Spinal cord (tissue), 10 donors: ENCODE measurements around the gene IGDCC3. TPM values are rescaled to one million over a fixed set of nuclear protein-coding genes. Genes with fewer than 3 reads are reported as not detected.

Source experiments
- DNase-seq, 6 donors: peaks; one replicate each; pipeline versions ENCODE4 v3.0.0 to v3.0.0-alpha.2; 2013 to 2015; ENCODE audit warnings: low spot score in 6 of 6, low read depth in 4 of 6
- H3K27ac ChIP-seq: one replicate; pipeline ENCODE4 v1.5.1; 2013; ENCODE audit warnings: low read depth, low read length, control low read depth
- H3K27me3 ChIP-seq: one replicate; pipeline ENCODE4 v1.6.1; 2013; ENCODE audit warnings: low read length; ENCODE audit not compliant: control insufficient read depth, insufficient read depth
- H3K36me3 ChIP-seq: one replicate; pipeline ENCODE4 v1.6.1; 2013; ENCODE audit warnings: low read length; ENCODE audit not compliant: control insufficient read depth, insufficient read depth
- H3K4me1 ChIP-seq: one replicate; pipeline ENCODE4 v1.6.1; 2013; ENCODE audit warnings: low read length; ENCODE audit not compliant: control insufficient read depth, insufficient read depth
- H3K4me3 ChIP-seq: one replicate; pipeline ENCODE4 v1.5.1; 2013; ENCODE audit warnings: low read depth, low read length, control low read depth
- H3K9me3 ChIP-seq: one replicate; pipeline ENCODE4 v1.6.1; 2013; ENCODE audit warnings: low read length; ENCODE audit not compliant: control insufficient read depth, insufficient read depth
- WGBS: methylation state at CpG from one replicate; pipeline ENCODE4 v1.1.5; 2013; ENCODE audit warnings: missing lambda C conversion rate; ENCODE audit not compliant: insufficient coverage; 5-methylcytosine and 5-hydroxymethylcytosine counted together
- polyA plus RNA-seq, 2 donors: library from polyadenylated mRNA; unstranded; fragments of 120-200 nt; gene quantifications; one replicate each; pipeline ENCODE4 v1.2.1, GENCODE V29; 2013; ENCODE audit not compliant: insufficient read length in 2 of 2
- total RNA-seq, 2 donors: library from RNA; depleted of rRNA in 1 of 2; stranded (reverse); fragments of 120-200 nt in 1 of 2; fragments of >200 nt in 1 of 2; gene quantifications; one replicate each; pipeline versions ENCODE4 v1.2.3 to v1.2.4, GENCODE V29; 2013 to 2014
- donor health status: healthy.

IGDCC3 gene
- total and polyA plus RNA-seq, 4 donors = 3.6 to 20.7 (median 10.9) TPM

GRCh38 chr15:65307978-65308377 is 69.8 kb downstream of the IGDCC3 start:
- no peaks in the 10 kb centered on the region for H3K27me3 ChIP-seq
- WGBS = 84% methylated on average over 6 of the region's 6 CpGs
- H3K36me3 ChIP-seq = no peaks in the 10 kb centered on the region
- no peak overlapping the region for H3K27ac ChIP-seq
- no peaks in the 10 kb centered on the region for H3K9me3 ChIP-seq
- no peak for DNase-seq
- peaks cover 25% of the 10 kb centered on the region for H3K4me1 ChIP-seq
- H3K4me3 ChIP-seq = no peak overlapping the region

DNA sequence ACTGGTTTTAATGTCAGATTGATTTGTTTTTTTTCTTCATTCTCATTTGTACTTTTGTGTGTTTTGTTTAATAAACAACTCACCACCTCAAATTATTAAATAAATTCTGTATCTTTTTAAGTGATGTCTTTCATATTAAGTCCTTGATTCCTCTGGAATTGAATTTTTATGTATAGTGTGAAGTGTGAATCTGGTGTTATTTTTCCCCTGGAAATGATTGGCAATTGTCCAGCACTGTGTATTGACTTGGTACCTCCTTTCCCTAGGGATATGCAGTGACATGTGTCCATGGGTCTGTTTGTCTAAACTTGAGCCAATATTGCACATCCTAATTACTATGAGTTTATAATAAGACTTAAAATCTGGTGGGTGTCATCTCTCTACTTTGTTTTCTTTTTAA is 71.3 kb downstream of the IGDCC3 start:
- Histone ChIP-seq H3K36me3 (no peaks in the 10 kb centered on the region), H3K27ac (no peak overlapping the region), H3K9me3 (no peaks in the 10 kb centered on the region), H3K4me3 (no peak overlapping the region), H3K4me1 (peaks cover 21% of the 10 kb centered on the region), H3K27me3 (no peaks in the 10 kb centered on the region)
- DNase-seq = no peak

- Histone ChIP-seq H3K27me3 (no peaks in the 10 kb centered on the region), H3K4me1 (peaks cover 21% of the 10 kb centered on the region), H3K36me3 (no peaks in the 10 kb centered on the region), H3K9me3 (no peaks in the 10 kb centered on the region), H3K4me3 (no peak overlapping the region), H3K27ac (no peak overlapping the region)
- DNase-seq = no peak
- 100% methylated on average over 1 of the region's 3 CpGs for WGBS
Observed at GRCh38 chr15:65305776-65306175, 72.0 kb downstream of the IGDCC3 start.

GRCh38 chr15:65305150-65305758 is 72.5 kb downstream of the IGDCC3 start:
- Histone ChIP-seq H3K27ac (peak overlapping the region; percentile 94), H3K27me3 (no peaks in the 10 kb centered on the region), H3K4me3 (no peak overlapping the region), H3K9me3 (no peaks in the 10 kb centered on the region), H3K36me3 (no peaks in the 10 kb centered on the region), H3K4me1 (peaks cover 21% of the 10 kb centered on the region)
- WGBS = 26% methylated on average over 7 of the region's 14 CpGs
- DNase-seq = no peak

- no peaks in the 10 kb centered on the region for H3K36me3 ChIP-seq
- peak; percentile 86 to 98 (median 90) for DNase-seq
- H3K4me1 ChIP-seq = peaks cover 17% of the 10 kb centered on the region
- no peaks in the 10 kb centered on the region for H3K27me3 ChIP-seq
- H3K4me3 ChIP-seq = peak within 1 kb of the TSS; percentile 64
- H3K9me3 ChIP-seq = no peaks in the 10 kb centered on the region
- H3K27ac ChIP-seq = peak within 1 kb of the TSS; percentile 94
- under 1% methylated on average over 15 of the region's 24 CpGs for WGBS
Observed at GRCh38 chr15:65304381-65305149, 73.2 kb downstream of the IGDCC3 start, which contains the start of gene RNU5B-1. RNU5B-1 (plus strand) TSS chr15:65304677.

DNA sequence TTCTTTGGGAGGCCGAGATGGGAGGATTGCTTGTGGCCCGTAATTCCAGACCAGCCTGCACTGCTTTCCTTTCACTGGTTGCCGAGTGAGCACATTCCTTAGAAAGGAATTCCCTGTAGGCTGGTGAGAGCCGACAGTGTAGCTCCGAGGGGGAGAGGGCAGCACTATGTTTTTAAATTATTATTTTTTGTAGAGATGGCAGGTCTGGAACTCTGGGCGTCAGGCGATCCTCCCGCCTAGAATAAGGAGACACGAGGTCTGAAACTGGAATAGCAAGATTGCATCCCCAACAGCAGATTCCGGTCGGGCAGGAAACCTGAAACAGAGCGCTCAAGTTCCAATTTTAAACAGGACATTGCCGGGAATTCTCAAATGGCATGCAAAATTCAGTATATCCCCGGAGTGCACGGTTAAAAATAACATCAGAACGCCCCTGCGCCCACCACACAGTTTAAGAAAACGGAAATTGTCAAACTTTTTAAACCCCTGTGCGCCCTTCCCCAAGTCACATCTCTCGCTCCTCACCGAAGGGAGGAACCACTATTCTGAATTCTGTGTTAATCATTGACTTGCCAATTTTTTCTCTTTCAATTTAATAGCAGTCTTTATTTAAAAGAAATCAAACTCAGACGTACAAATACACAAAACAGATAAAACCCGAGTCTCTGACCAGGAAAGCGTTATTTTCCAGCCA is 74.0 kb downstream of the IGDCC3 start:
- no peaks in the 10 kb centered on the region for H3K9me3 ChIP-seq
- H3K27me3 ChIP-seq = no peaks in the 10 kb centered on the region
- H3K36me3 ChIP-seq = no peaks in the 10 kb centered on the region
- H3K4me3 ChIP-seq = peak overlapping the region; percentile 64
- peak overlapping the region; percentile 94 for H3K27ac ChIP-seq
- 1% methylated on average over 24 of the region's 24 CpGs for WGBS
- peak in 4 of 6 donors; percentile 60 to 86 (median 76) for DNase-seq
- H3K4me1 ChIP-seq = peaks cover 17% of the 10 kb centered on the region

GRCh38 chr15:65302061-65302460 is 75.7 kb downstream of the IGDCC3 start:
- Histone ChIP-seq H3K27ac (no peak overlapping the region), H3K9me3 (no peaks in the 10 kb centered on the region), H3K36me3 (no peaks in the 10 kb centered on the region), H3K4me3 (no peak overlapping the region), H3K4me1 (peaks cover 23% of the 10 kb centered on the region), H3K27me3 (no peaks in the 10 kb centered on the region)
- 67% methylated on average over 19 of the region's 24 CpGs for WGBS
- no peak for DNase-seq

DNA sequence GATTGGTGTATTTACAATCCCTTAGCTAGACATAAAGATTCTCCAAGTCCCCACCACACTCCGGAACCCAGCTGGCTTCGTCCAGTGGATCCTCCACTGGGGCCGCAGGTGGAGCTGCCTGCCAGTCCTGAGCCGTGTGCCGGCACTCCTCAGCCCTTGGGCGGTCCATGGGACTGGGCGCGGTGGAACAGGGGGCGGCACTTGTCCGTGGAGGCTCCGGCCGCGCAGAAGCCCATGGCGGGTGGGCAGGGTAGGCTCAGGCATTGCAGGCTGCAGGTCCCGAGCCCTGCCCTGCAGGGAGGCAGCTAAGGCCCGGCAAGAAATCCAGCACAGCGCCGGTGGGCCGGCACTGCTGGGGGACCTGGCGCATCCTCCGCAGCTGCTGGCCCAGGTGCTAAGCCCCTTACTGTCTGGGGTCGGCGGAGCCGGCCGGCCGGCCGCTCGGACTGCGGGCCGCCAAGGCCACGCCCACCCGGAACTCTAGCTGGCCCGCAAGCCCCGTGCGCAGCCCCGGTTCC is 76.8 kb downstream of the IGDCC3 start:
- H3K9me3 ChIP-seq = no peaks in the 10 kb centered on the region
- WGBS = 93% methylated on average over 33 of the region's 36 CpGs
- DNase-seq = no peak

DNA sequence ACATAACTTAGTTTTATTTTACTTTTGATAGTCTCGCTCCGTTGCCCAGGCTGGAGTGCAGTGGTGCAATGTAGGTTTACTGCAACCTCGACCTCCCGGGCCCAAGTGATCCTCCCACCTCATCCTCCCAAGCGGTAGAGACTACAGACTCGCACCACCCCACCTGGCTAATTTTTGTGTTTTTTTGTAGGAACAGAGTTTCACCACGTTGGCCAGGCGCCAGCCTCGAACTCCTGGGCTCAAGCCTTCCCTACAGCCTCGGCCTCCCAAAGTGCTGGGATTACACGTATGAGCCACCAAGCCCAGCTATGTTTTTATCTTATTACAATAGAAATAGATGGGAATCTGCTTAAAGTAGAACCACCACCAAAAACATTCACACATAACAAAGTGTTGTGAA is 79.1 kb downstream of the IGDCC3 start:
- no peaks in the 10 kb centered on the region for H3K36me3 ChIP-seq
- DNase-seq = no peak
- H3K27me3 ChIP-seq = no peaks in the 10 kb centered on the region
- H3K4me3 ChIP-seq = no peak overlapping the region
- no peak overlapping the region for H3K27ac ChIP-seq
- H3K4me1 ChIP-seq = peaks cover 24% of the 10 kb centered on the region
- WGBS = no CpG with 5 or more reads among the region's 11 CpGs
- no peaks in the 10 kb centered on the region for H3K9me3 ChIP-seq

More for the DNA sequence above, 76.8 kb downstream of the IGDCC3 start:
- Histone ChIP-seq H3K36me3 (no peaks in the 10 kb centered on the region), H3K27me3 (no peaks in the 10 kb centered on the region), H3K27ac (no peak overlapping the region), H3K4me3 (no peak overlapping the region), H3K4me1 (peaks cover 29% of the 10 kb centered on the region)
